Measurements from ENCODE around the gene NOL3. TPM values are rescaled to one million over a fixed set of nuclear protein-coding genes. Genes with fewer than 3 reads are reported as not detected.

NOL3 gene
- total RNA-seq, 1 experiment from 2014 or later, result 91.6 TPM

GRCh38 chr16:67190041-67190440 lies 19.7 kb downstream of the NOL3 start, which contains the start of gene EXOC3L1:
EXOC3L1 (minus strand) TSS chr16:67190136; CDS start chr16:67189676, 460 bp downstream.
- POLR2A ChIA-PET (ENCODE audit: unreplicated experiment), result no interaction called here
- peaks cover 26% of the 10 kb centered on the region for H3K4me1 ChIP-seq (ENCODE audit: insufficient read depth, low read length)
- TF ChIP-seq EZH2phosphoT487 (IDR thresholded peaks at IDR 0.05; ENCODE audit: borderline replicate concordance, low read length), result no peak
- TF ChIP-seq CTCF (conservative IDR thresholded peaks at IDR 0.05; ENCODE audit: low read depth, low read length), result no peak
- TF ChIP-seq EZH2 (IDR thresholded peaks at IDR 0.05; ENCODE audit: low read length, unreplicated experiment), result no peak
- H3K79me2 ChIP-seq (ENCODE audit: low read length), result peaks cover 30% of the 10 kb centered on the region
- peaks cover 8% of the 10 kb centered on the region; the same call in 1 of the 2 replicates for H3K36me3 ChIP-seq (ENCODE audit: low read depth, low read length)
- H3K4me3 ChIP-seq (ENCODE audit: low read length), result no peak within 1 kb of the TSS
- no peaks in the 10 kb centered on the region for H3K9me3 ChIP-seq (ENCODE audit: low read length)
- H3F3A ChIP-seq (ENCODE audit: low read length, unreplicated experiment), result no peaks in the 10 kb centered on the region
- H3K27ac ChIP-seq (ENCODE audit: low read length), result no peak within 1 kb of the TSS
- CTCF ChIA-PET, result no interaction called here
- H2AFZ ChIP-seq (ENCODE audit: low read length), result no peak within 1 kb of the TSS
- ATAC-seq (no peak), DNase-seq (no peak)
- no peaks in the 10 kb centered on the region; the same call in 1 of the 2 replicates for H4K20me1 ChIP-seq (ENCODE audit: low read length)
- H3K4me2 ChIP-seq (ENCODE audit: low read length), result no peak within 1 kb of the TSS
- H3K9me2 ChIP-seq (replicated peaks; ENCODE audit: low read length), result no peaks in the 10 kb centered on the region
- intact Hi-C loops (cut with micrococcal nuclease), result loop anchor here (10.0 kb wide), 1 partner anchor 55 kb away; the partner anchor contains the start of genes FHOD1 and SLC9A5
- no peaks in the 10 kb centered on the region for H3K27me3 ChIP-seq (ENCODE audit: low read length)
- no peak within 1 kb of the TSS for H3K9ac ChIP-seq (ENCODE audit: low read length)
- BruUV-seq (replicated peaks), result no TSS peak

GRCh38 chr16:67190448-67191399 lies 20.4 kb downstream of the NOL3 start:
- no peaks in the 10 kb centered on the region for H3K9me2 ChIP-seq (replicated peaks; ENCODE audit: low read length)
- peaks cover 23% of the 10 kb centered on the region for H3K4me1 ChIP-seq (ENCODE audit: insufficient read depth, low read length)
- no peaks in the 10 kb centered on the region; the same call in 1 of the 2 replicates for H4K20me1 ChIP-seq (ENCODE audit: low read length)
- TF ChIP-seq EZH2 (IDR thresholded peaks at IDR 0.05; ENCODE audit: low read length, unreplicated experiment) (no peak), EZH2phosphoT487 (IDR thresholded peaks at IDR 0.05; ENCODE audit: borderline replicate concordance, low read length) (no peak), CTCF (conservative IDR thresholded peaks at IDR 0.05; ENCODE audit: low read depth, low read length) (no peak)
- H3K36me3 ChIP-seq (ENCODE audit: low read depth, low read length), result peaks cover 10% of the 10 kb centered on the region; the same call in 1 of the 2 replicates
- H3K4me2 ChIP-seq (ENCODE audit: low read length), result no peak overlapping the region
- ChIA-PET CTCF (no interaction called here), POLR2A (ENCODE audit: unreplicated experiment) (no interaction called here)
- H3K27ac ChIP-seq (ENCODE audit: low read length), result no peak overlapping the region
- H3K4me3 ChIP-seq (ENCODE audit: low read length), result no peak overlapping the region
- H3K9me3 ChIP-seq (ENCODE audit: low read length), result no peaks in the 10 kb centered on the region
- intact Hi-C loops (cut with micrococcal nuclease), result loop anchor here (10.0 kb wide), 1 partner anchor 54 kb away; the partner anchor contains the start of genes FHOD1 and SLC9A5
- no peaks in the 10 kb centered on the region for H3K27me3 ChIP-seq (ENCODE audit: low read length)
- H3K9ac ChIP-seq (ENCODE audit: low read length), result no peak overlapping the region
- ATAC-seq (no peak), DNase-seq (no peak)
- H2AFZ ChIP-seq (ENCODE audit: low read length), result no peak overlapping the region
- peaks cover 30% of the 10 kb centered on the region for H3K79me2 ChIP-seq (ENCODE audit: low read length)
- BruUV-seq (replicated peaks), result no TSS peak
- no peaks in the 10 kb centered on the region for H3F3A ChIP-seq (ENCODE audit: low read length, unreplicated experiment)

Measured in PC-3 (cell line).